A673 (cell line): ENCODE results near the gene B3GALNT2.
"Not testable (repeated sequence)": the region's sequence is repeated elsewhere in the genome, so short reads cannot be mapped to it uniquely, and the experiment has no call there.

Source experiments
- EZH2 ChIP-seq: fragments of 200-600 bp; sonication (generic); IDR thresholded peaks from 2 replicates; pipeline ENCODE4 v1.6.1; 2017; ENCODE audit warnings: borderline replicate concordance, low read depth, mild to moderate bottlenecking, mixed read lengths, antibody characterized with exemption, low read length; ENCODE audit not compliant: poor library complexity, severe bottlenecking
- TF ChIP-seq, protein P1 (sequence below): fragments of 300-800, 200-600 bp; sonication (generic); conservative IDR thresholded peaks from 2 replicates; pipeline ENCODE4 v1.5.1; 2017; ENCODE audit warnings: low read depth, mild to moderate bottlenecking, antibody characterized with exemption, low read length, moderate library complexity, mixed read lengths

DNA sequence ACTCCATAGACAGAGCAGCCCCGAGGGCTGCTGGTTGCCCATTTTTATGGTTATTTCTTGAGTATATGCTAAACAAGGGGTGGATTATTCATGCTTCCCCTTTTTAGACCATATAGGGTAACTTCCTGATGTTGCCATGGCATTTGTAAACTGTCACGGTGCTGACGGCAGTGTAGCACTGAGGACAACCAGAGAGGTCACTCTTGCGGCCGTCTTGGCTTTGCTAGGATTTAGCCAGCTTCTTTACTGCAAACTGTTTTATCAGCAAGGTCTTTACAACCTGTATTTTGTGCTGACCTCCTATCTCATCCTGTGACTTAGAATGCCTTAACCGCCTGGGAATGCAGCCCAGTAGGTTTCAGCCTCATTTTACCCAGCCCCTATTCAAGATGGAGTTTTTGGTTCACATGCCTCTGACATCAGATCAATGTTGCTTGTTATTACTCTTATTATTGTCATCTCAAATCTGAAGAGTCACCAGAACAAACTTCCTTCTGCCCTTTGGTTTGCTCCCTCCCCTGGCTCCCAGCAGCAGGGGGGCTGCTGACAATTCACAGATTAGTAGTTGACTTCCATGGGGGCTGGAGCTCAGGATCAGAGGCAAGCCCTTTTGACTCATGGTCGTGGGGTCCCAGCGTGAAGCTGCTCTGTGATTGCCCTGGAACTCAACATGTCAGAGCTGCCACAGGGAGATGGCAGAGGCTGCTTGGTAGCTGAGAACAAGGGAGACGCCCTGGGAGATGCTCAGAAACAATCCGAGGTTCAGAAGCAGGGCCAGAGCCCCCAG is 42.3 kb upstream of the B3GALNT2 start:
- TF ChIP-seq, protein P1, sequence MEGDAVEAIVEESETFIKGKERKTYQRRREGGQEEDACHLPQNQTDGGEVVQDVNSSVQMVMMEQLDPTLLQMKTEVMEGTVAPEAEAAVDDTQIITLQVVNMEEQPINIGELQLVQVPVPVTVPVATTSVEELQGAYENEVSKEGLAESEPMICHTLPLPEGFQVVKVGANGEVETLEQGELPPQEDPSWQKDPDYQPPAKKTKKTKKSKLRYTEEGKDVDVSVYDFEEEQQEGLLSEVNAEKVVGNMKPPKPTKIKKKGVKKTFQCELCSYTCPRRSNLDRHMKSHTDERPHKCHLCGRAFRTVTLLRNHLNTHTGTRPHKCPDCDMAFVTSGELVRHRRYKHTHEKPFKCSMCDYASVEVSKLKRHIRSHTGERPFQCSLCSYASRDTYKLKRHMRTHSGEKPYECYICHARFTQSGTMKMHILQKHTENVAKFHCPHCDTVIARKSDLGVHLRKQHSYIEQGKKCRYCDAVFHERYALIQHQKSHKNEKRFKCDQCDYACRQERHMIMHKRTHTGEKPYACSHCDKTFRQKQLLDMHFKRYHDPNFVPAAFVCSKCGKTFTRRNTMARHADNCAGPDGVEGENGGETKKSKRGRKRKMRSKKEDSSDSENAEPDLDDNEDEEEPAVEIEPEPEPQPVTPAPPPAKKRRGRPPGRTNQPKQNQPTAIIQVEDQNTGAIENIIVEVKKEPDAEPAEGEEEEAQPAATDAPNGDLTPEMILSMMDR, result not testable (repeated sequence)
- not testable (repeated sequence) for TF ChIP-seq EZH2
